Tibial nerve (tissue), 4 donors: ENCODE results near the gene DNAI7.

Experiments used
- CTCF ChIP-seq, 5 experiments: fragments of 200-600 bp in 3 of 5; fragments of 450-650 bp in 2 of 5; sonication (generic) in 3 of 5; IDR thresholded peaks; one replicate each; pipeline ENCODE4 v1.5.1; 2016 to 2019; ENCODE audit warnings: antibody characterized with exemption in 5 of 5, mild to moderate bottlenecking in 3 of 5, moderate library complexity in 2 of 5
- EP300 ChIP-seq, 2 donors: sonication (generic); formaldehyde crosslinking; IDR thresholded peaks; one replicate each; pipeline ENCODE4 v1.6.1; 2017; ENCODE audit warnings: antibody characterized with exemption in 2 of 2, mild to moderate bottlenecking in 1 of 2
- POLR2A ChIP-seq, 2 donors: fragments of 450-650 bp; IDR thresholded peaks; one replicate each; pipeline ENCODE4 v1.6.1; 2017; ENCODE audit warnings: antibody characterized with exemption in 2 of 2, mild to moderate bottlenecking in 2 of 2, moderate library complexity in 2 of 2

GRCh38 chr12:25155022-25155576 is 39.9 kb downstream of the DNAI7 start:
- TF ChIP-seq CTCF (IDR thresholded peaks at IDR 0.05) (peak in 4 of 5 experiments; percentile 32 to 69 (median 55)), POLR2A (IDR thresholded peaks at IDR 0.05) (no peak), EP300 (IDR thresholded peaks at IDR 0.05) (no peak)
